HG03280 (cell line): ENCODE results near the gene ABI2.
"Not testable (repeated sequence)": the region's sequence is repeated elsewhere in the genome, so short reads cannot be mapped to it uniquely, and the experiment has no call there.

ENCODE experiments used
- ATAC-seq: cut with Tn5 transposase; IDR thresholded peaks from one replicate; pipeline ENCODE4 v1.9.1; 2021; ENCODE audit warnings: mild to moderate bottlenecking, moderate library complexity; ENCODE audit not compliant: unreplicated experiment

Gene ABI2

DNA sequence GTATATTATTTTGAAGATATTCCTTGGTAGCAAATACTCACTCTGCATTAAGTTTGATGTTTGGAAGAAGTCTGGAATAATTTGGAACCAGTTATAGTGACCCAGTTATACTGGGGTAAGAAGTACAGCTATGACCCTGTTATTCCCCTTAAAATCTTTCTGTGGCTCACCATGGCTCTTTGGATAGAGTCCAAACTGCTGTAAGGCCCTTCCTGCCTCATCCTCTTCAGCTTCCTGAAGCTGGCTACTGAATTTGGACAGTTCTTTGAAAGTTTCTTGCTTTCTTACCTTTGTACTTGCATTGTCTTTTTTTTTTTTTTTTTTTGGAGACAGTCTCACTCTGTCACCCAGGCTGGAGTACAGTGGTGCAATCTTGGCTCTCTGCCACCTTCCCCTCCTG is 85.6 kb downstream of the ABI2 start:
- ATAC-seq = no peak

DNA sequence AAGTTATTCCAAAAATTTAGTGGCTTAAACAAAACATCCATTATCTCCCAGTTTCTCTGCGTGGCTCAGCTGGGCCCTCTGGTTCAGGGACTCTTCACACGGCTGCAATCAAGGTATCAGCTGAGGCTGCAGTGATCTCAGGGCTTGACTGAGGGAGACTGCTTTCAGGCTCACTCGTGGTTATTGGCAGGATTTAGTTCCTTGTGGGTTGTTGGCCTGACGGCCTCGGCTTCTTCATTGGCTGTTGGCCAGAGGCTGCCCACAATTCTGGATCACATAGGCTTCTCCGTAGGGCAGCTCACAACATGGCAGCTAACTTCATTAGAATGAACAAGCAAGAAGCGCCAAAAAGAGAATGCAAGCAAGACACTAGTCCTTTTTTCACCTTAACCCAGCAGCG is 90.1 kb downstream of the ABI2 start:
- no peak for ATAC-seq

DNA sequence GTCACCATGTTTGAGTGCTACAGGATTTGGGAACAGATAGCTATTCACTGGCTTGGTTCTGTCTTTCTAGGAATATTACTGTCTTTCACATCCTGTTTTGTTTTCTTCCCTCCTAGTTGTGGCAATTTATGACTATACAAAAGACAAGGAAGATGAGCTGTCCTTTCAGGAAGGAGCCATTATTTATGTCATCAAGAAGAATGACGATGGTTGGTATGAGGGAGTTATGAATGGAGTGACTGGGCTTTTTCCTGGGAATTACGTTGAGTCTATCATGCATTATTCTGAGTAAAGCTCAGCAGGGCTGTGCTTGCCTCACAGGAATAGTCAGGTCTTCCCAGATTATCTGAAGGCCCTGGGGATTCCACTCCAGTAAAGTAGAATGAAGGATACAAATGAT is 98.9 kb downstream of the ABI2 start:
- no peak for ATAC-seq

DNA sequence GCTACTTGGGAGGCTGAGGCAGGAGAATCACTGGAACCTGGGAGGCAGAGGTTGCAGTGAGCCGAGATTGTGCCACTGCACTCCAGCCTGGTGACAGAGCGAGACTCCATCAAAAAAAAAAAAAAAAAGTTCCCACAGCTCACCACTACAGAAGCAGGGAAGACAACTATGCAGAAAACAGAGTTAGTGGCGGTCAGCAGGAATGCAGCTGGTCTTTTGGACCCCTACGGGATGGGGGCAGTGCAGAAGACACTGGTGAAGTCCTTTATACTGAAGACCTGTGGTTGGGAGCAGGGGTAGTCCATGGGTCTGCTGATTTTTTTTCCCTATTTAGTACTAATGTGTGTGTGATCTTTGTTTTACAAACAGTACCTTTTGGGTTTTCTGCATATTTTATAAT is 101.4 kb downstream of the ABI2 start:
- ATAC-seq = not testable (repeated sequence)

DNA sequence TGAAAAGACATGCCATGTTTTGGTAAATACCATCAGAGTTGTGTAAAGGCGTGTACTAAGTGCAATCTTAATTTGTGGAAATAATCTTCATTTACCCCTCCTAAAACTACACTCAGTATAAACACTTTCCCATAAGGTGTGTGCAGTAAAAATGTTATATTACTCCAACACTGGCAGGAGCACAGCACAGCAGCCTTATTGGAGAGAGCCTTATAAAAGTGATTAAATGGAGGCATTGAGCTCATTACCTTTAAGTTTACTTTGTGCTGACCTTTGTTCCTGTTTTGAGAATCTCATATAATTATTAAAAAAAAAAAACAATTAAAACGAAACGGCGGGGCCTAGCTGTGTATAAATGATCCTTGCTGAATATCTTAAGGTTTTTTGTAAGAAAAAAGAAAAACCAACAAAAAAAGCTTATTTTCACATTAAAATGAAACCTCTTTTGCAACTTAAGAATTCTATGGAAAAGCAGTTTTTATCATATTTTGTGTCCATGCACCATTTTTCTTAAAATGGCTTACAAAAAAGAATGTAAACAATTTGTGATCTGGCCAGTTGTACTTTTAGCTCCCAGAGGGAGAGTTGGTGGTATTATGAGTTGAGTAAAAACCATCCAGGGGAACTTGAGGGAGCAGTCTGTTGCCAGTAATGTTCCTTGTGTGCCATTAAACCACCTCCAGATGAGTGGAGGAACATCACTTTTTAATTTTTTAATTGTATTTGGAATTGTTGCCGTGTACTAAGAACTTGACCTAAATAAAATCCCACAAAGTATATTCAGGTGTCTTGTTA is 103.4 kb downstream of the ABI2 start:
- ATAC-seq = no peak

DNA sequence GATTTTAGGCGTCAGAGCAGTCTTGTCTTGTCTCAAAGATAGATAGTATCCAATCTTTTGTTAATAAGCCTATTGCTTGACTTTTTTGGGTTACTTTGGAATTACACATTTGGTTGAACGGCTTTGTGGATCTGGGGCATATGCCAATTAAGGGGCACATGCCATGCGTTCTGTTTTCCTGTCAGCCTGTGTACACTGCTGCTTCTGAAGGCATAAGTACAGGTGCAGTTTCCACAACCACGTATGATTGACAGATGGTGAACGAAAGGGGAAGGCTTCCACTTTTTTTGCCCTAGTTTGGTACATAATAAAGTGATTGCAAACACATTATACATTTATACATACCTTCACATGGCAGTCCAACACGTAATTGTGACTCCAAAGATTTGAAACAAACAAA is 104.6 kb downstream of the ABI2 start:
- no peak for ATAC-seq

DNA sequence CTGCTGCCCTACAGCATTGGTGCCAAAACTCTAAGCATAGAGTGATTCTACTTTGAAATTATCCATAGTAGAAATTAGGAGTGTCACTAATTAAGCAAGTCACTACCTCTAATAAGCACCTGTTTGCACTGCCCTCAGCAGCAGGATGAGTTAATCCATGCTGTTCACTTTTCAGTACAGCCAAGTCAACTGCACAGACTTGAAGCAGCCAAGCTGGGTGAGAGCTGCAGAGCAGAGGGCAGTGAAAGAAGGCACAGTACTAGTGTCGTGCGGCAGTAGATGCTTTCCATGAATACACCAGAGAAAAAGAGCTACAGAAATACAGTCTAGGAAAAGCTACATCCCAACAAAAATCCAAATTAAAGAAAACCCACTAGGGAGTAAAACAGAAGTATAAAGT is 108.3 kb downstream of the ABI2 start:
- ATAC-seq = no peak

DNA sequence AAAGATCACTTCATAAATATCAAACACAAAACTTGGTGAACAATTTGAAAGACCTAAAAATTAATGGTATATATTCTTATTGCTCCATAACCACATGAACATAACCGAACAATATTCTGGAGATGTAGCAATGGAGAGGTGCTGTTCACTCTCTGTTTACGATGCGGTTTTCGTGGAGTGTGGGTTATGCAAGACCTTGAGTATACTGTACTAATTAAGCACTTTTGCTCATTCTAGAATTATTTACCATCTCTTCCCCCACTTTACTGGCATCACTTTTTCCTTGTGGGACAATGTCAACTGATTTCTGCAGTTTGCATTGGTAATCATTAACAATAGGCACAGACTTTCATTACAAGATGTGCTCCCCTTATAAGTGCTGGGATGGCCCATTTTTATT is 109.3 kb downstream of the ABI2 start:
- no peak for ATAC-seq

DNA sequence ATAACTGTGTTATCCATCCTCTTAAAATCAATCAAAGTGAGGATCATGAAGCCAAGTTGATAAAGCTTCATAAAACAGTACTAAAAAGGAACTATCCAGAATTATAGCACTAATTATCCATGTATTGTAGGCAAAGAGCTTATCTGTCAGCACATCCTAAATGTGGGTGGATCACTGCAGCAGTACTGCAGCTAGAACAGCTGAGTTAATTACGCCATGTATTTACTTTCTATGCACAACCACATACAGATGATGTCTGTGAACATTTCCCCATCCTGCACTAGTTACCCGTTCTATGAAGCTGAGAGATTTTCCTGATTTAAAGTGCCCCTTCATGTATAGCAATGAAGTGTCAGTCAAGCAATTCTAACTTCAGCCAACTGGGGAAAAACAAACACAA is 110.3 kb downstream of the ABI2 start:
- ATAC-seq = no peak

DNA sequence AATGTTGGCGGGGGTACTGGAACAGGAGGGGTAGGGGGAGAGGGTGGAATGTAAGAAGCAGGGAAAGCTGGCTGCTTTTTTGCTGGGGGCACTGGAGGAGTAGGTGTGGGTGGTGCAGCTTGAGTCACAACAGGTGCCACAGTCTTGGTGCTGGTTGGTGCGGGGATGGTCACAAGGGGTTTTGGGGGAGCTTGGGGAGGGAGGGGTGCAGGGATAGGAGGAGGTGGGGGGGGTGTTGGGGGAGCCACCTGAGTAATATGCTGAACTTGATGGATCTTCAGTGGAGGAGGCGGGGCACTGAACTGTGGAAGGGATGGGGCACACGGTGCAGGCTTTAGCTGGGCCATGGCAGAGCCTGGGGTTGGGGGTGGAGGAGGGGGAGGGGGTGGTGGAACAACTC is 112.5 kb downstream of the ABI2 start:
- no peak for ATAC-seq

DNA sequence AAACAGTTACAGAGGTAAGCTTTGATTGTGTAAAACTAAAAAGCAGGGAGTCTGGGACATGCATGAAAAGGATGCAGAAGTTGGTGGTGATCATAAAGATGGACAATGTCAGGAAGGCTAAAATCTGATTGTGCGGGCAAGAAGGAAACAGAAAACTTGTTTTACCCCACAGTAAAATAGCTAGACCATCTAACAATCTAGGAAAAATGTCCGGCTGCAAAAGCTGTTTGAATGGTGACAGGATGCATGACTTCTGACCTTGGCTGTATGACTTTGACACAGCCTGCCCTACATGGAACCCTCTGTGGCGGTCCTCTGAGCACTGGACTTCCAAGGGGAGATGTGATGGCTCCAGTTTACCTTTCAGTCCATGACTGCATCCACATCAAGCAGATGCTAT is 113.3 kb downstream of the ABI2 start:
- ATAC-seq = no peak

DNA sequence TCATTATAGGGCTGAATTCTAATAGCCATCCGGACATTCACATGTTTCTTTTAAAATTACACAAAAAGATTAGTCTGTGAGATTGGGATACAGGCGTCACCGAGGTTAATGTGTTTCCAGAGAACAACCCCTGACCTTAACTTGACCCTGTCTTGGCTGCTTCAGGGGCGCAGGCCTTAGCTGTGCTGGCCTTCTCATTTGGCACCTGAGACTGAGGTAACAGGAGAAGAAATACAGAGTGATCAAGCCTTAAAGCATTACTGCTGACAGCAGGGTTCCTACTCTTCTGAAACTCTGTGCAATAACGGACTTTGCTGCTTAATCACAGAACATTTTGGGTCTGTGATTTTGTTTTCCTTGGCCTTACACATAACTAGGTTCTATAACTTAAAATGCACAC is 114.3 kb downstream of the ABI2 start:
- no peak for ATAC-seq

DNA sequence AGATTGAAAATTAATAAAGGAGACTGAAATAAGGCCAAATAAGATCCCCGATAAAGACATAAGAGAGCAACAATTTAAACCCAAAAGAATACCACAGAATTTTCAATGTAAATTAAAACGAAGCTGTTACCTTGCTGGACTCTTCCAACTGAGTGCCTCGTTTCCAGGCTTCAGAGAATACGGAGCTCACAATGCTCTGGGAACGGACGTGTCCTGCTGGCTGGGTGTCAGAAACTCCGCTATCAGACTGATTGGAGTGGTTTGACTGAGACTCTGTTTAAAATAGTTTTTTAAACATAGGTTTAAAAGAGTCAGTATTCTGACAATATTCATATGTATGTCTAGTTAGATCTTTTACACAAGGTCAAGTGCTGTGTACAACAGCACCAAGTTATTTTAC is 116.5 kb downstream of the ABI2 start:
- no peak for ATAC-seq

DNA sequence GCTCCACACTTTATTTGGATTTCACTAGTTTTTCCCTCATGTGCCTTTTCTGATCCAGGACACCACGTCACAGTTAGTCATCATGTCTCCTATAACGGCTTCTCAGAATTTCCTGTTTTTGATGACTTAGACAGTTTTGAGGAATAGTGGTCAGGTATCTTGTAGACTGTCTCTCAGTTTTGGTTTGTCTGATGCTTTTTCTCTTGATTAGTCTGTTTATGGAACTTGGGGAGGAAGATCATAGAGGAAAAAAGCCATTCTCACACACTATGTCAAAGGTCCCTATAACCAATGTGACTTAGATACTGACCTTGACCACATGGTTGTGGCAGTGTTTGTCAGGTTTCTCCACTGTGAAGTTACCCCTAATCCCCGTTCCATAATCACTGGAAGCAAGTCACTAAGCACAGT is 117.9 kb downstream of the ABI2 start:
- no peak for ATAC-seq

DNA sequence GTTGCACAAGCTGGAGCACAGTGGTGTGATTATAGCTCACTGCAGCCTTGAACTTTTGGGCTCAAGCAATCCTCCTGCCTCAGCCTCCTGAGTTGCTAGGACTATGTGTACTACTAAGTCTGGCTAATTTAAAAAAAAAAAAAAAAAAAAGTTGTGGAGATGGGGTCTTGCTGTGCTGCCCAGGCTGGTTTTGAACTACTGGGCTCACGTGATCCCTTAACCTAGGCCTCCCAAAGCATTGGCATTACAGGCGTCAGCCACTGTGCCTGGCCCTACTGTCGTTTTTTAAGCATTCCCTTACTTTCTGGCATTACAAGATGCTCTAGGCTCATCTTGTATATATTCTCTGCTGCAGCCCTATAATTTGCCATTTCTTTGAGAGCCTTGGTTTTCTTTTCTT is 118.6 kb downstream of the ABI2 start:
- no peak for ATAC-seq

DNA sequence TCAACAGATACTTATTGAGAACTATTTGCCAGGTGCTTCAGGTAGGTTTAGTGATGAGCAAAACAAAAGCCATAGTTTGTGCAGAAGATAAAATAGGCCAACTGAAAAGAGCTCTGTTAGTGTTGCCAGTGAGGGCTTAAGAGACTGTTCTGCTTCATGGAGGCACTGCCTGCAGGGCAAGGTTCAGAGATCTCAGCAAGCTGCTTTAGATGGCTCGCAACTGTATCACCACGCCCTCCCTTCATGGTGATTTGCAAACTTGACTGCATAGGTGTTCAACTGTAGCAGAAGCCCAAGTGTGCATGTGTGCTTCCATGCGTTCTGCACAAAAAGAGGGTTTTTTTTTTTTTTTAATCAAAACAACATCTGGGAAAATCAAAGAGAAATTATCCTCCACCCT is 122.4 kb downstream of the ABI2 start:
- ATAC-seq = no peak

DNA sequence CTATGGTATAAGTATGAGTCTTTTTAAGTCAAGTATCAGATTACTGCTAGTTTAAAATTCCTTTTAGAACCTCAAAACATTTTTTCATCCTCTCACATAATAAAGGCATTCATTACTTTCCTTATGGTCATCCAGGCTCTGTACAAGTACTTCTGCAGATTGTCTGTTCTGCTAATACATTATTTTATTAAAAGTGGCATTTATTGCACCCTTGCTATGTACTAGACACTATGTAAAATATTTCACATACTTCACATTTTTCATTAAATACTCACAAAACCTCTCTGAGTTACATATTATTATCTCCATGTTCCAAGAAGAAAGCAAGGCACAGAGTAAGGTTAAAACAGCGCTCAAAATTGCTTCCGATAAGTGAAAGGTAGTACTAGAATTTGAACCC is 122.8 kb downstream of the ABI2 start:
- no peak for ATAC-seq

DNA sequence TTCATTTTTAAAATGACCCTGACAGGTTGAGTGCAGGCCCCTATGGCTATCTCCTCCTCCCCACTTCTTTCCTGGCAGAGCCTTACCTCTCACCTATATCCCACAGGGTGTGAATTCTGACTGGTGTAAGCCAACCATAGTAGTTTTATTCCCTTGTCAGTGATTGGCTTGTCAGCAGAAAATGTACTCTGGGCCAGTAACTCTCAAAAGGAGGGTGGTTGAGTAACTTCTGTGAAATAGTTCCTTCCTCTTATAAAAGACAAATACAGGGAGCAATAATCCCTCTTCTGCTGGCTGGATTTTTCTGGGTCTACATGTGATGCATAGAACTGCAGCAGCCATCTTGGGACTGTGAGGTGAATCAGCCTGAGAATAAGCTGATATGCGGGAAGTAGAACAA is 123.5 kb downstream of the ABI2 start:
- ATAC-seq = no peak

DNA sequence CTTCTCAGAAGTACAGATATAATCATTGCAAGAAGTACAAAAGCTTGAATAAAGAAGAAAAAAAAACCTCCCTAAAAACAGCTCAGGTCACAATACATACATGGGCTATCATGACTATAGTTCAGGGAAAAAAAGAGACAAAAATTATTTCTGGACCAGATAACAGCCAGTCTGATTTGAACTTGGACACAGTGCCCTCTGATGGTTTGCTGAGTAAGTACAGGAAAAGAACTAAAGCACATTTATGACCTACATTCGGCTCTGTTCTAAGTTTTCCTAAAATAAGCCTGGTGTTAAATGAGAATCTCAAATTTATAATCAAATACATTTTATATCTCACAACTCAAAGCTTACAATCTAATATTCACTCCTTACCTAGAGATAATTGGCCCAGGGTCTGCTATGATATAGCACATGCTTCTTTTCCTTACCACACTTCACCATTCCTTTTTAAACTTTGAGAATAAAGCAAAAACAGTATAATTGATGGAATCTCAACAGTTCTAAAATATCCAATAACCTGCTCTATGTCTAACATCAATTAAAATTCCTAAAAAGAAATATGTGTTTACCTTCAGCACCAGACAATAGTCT is 125.8 kb downstream of the ABI2 start:
- peak; percentile 62 for ATAC-seq

DNA sequence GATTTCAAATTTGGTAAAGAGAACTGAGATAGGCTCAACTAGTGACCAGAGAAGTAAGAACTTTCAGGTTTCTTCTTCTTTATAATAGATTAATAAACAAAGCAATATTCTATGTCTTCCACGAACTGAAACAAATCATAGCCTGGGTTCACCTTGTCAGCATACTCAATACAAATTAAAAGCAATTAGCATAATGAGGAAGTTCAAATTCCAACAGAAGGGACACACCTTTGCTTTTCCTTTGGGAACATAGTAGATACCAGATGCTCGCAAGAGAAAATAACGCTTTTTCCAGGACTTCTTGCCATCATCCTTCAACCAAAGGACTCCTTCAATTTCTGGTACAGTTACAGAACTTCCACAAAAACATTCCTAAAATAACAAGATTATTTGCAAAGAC is 127.0 kb downstream of the ABI2 start:
- no peak for ATAC-seq

DNA sequence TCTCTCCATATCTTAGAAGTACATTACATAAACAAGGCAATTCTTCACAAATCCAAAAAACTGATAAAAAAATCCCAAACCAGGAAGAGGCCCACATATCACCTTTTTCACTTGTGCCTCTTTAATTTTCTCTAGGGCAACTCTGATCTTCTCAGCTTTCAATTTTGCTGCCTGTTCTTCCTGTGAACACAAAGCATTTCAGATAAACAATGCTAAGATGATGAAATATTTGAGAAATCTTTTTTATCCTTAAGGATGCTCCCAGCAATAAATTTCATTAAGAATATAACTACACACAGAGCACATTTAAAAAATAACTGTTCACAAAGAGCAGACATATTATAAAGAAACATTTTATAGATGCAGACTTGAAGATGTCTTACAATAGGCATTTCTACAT is 133.6 kb downstream of the ABI2 start:
- ATAC-seq = no peak

DNA sequence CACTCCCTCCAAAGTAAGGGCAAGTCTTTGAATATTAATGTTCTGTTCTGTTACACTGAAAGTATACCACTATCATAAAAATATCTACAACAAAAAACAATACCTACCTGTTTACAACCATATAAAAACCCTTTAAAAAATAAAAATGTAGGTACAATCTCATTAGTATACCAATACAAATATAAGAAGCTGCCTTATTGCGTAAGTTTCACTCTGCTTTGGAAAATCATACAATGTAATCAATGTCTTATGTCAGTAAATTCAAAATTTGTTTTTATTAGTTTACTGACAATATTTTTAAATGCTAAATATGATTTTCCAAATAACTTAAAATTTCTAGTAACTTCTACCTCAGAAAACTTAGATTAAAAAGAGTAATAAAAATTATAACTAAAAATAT is 134.1 kb downstream of the ABI2 start:
- ATAC-seq = no peak

DNA sequence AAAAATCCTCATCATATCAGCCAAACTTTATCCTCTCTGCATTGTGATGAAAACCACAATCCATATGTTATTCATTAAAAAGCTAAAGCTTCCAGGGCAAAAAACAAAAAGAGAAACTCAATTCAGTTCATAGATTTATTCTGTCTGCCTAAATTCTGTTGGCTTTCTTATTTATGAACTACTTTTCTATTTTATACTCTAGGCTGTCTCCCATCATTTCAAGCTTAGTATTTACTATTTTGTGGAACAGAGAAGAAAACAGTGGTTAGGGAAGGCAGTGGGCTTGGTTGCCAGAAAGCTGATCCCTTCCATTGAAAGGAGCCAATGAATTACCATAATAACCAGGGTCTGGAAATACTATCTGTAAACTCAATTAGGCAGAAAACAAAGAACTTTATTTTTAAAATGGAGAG is 135.1 kb downstream of the ABI2 start:
- no peak for ATAC-seq
